Thyroid gland (tissue), 4 donors: ENCODE data around the gene C15orf61.

Source experiments
- POLR2A ChIP-seq, 2 donors: fragments of 450-650 bp; IDR thresholded peaks; one replicate each; pipeline ENCODE4 v1.6.1; 2017; ENCODE audit warnings: antibody characterized with exemption in 2 of 2, mild to moderate bottlenecking in 2 of 2, moderate library complexity in 1 of 2
- TF ChIP-seq, protein P1 (sequence below), 6 experiments: fragments of 200-600 bp in 3 of 6; fragments of 450-650 bp in 3 of 6; sonication (generic) in 3 of 6; IDR thresholded peaks; one replicate each; pipeline ENCODE4 v1.5.1; 2016 to 2019; ENCODE audit warnings: antibody characterized with exemption in 6 of 6, mild to moderate bottlenecking in 2 of 6, inconsistent platforms in 1 of 6, moderate library complexity in 1 of 6

DNA sequence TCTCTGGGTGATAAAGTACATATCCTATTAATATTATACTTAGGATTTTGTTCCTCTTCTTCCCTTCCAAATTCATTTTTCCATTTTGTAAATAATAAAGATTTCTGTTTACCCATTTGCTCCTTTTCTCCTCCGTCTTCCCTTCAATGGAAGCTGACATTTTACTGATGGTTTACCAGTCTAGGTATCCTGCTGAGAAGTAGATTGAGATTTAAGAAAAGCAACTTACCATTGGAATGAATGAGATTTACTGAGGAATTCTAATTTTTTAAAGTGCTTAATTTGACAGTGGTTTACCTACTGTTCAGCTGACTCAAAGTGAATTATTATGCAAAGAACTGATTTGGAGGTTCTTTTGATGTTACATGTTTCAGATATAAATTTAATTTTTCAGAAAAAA, 2.4 kb downstream of the C15orf61 start:
- TF ChIP-seq POLR2A (IDR thresholded peaks at IDR 0.05): no peak
- TF ChIP-seq, protein P1, sequence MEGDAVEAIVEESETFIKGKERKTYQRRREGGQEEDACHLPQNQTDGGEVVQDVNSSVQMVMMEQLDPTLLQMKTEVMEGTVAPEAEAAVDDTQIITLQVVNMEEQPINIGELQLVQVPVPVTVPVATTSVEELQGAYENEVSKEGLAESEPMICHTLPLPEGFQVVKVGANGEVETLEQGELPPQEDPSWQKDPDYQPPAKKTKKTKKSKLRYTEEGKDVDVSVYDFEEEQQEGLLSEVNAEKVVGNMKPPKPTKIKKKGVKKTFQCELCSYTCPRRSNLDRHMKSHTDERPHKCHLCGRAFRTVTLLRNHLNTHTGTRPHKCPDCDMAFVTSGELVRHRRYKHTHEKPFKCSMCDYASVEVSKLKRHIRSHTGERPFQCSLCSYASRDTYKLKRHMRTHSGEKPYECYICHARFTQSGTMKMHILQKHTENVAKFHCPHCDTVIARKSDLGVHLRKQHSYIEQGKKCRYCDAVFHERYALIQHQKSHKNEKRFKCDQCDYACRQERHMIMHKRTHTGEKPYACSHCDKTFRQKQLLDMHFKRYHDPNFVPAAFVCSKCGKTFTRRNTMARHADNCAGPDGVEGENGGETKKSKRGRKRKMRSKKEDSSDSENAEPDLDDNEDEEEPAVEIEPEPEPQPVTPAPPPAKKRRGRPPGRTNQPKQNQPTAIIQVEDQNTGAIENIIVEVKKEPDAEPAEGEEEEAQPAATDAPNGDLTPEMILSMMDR (IDR thresholded peaks at IDR 0.05): no peak
